ENCODE measurements around the gene LIPE.

The LIPE gene

DNA sequence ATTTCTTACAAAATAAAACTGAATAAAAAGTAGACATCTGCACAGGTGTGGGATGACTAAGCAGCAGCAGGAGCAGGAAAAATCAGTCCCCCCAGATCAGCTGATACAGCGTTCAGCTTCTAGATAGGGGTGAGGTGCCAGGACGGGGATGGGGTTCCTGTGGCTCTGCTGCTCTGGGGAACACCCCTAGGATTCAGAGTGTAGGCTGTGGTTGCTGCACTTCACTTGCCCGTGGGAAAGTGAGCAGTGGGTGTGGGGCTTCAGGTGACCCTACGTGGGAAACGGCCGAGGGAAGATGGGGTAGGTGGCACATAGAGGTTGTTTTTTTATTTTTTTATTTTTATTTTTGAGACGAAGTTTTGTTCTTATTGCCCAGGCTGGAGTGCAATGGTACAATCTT lies 18.8 kb upstream of the LIPE start:
- no peak for DNase-seq

- DNase-seq: no peak
Measured at GRCh38 chr19:42443944-42444398, 16.8 kb upstream of the LIPE start.

GRCh38 chr19:42442833-42443232 lies 15.6 kb upstream of the LIPE start, which contains the start of gene CXCL17:
Gene CXCL17, minus strand, starts transcription at chr19:42442946. Its CDS starts 114 bp downstream, at chr19:42442832.
- no peak for DNase-seq

- DNase-seq: peak in 1 of 5 donors; percentile 14
Measured at GRCh38 chr19:42441049-42441445, 13.9 kb upstream of the LIPE start.

- peak; percentile 58 to 76 (median 73) for DNase-seq
Measured at GRCh38 chr19:42440357-42441048, 13.3 kb upstream of the LIPE start.

GRCh38 chr19:42436006-42436405 lies 8.8 kb upstream of the LIPE start:
- no peak for DNase-seq

DNA sequence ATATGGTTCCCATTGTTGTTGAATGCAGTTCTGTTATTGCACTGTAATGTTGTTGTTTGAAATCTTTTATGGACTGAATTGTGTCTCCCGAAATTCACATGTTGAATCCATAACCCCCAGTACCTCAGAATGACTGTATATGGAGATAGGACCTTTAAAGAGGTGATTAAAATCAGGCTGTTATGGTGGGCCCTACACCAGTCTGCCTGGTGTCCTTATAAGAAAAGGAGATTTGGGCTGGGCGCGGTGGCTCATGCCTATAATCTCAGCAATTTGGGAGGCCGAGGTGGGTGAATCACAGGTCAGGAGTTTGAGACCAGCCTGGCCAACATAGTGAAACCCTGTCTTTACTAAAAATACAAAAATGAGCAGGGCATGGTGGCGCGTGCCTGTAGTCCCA lies 8.1 kb upstream of the LIPE start:
- no peak for DNase-seq

DNA sequence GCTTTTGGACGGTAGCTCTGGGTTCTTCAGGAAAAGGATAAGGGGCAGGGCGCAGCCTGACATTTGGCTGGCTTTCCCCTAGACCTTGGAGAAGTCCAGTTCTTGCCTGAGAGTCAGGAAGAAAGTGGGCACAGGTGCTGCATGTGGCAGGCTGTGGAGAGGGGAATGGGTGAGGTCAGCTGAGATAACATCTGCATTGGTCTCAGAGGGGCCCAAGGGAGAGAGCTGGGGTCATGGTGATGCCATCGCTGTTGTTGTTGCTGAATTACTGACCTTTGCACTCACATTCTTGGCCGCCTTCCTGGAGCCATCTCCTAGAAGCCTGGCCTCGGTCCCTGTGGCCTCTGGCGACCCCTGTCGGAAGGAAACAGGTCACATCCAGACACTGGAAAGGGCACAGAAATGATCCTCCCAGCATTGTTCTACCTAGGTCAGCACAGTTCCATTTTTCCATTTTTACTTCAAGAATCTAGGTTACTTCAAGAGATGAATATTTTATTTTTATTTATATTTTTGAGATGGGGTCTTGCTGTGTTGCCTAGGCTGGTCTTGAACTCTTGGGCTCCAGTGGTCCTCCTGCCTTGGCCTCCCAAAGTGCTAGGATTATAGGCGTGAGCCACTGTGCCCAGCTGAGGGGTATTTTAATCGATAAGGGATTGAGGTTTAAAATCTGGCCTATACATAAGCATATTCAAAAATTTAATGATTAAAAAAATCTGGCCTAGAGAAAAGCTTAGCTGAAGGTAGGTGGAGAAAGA lies 6.5 kb upstream of the LIPE start:
- peak; percentile 31 to 60 (median 54) for DNase-seq

DNA sequence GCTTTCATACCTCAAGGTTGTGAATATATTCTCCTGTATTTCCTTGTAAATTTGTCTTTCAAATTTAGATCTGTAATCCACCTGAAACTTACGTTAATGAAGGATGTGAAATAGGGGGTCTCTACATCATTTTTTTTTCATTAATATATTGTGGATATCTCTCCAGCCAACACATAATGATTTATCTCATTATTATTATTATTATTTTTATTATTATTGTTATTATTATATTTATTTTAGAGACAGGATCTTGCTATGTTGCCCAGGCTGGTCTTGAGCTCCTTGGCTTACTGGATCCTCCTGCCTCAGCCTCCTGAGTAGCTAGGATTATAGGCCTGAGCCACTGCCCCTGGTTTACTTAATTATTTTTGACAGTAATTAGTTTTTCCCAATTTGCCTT lies 4.3 kb upstream of the LIPE start:
- no peak for DNase-seq

- DNase-seq: no peak
Measured at GRCh38 chr19:42428676-42429075, 1.5 kb upstream of the LIPE start.

- no peak for DNase-seq
Measured at GRCh38 chr19:42426643-42427042, 545 bp downstream of the LIPE start.

DNA sequence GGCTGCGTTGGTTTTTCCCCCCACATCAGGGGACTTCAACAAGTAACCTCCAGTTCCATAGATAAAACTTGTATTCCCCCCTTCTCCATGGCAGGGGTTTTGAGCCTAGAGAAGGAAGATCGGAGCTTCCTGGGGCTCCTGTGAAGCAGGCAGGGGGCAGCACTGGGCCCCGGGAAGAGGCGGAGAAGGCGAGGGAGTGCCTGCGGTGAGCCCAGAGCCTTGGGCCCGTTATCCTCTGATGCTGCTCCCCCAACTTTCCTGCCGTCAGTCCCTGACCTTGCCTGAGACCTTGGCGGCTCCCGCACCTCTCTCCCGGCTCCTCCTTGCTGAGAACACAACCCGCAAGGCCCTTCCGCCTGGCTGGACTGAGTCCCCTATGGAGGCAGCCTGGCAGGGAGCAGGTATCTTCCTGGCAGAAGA lies 2.5 kb downstream of the LIPE start:
- no peak for DNase-seq

GRCh38 chr19:42424345-42424707 lies 2.9 kb downstream of the LIPE start:
- DNase-seq: no peak

GRCh38 chr19:42423462-42424344 lies 3.5 kb downstream of the LIPE start:
- DNase-seq: peak; percentile 81 to 95 (median 88)

- peak; percentile 20 to 55 (median 51) for DNase-seq
Measured at GRCh38 chr19:42422901-42423461, 4.2 kb downstream of the LIPE start.

- no peak for DNase-seq
Measured at GRCh38 chr19:42422092-42422900, 4.9 kb downstream of the LIPE start.

DNA sequence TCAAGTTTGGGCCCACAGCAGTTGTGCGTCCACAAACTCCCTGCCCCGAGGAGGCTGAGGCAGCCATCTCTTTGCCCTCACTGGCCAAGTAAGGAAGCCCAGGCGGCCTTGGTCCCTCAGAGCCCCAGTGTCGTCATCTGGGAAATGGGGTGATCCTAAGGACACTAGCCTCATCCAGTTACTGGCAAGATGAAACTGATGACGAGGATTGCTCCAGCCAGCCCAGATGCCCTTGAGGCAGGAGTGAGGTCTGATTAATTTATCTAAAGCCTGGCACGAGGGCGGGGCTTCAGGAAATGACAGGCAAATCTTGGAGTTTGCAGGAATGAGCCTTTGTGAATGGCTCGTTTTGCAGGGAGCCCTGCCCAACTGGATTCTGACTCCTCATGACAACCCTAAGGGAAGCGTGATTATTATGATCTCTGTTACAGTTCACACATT lies 5.6 kb downstream of the LIPE start:
- DNase-seq: no peak

DNA sequence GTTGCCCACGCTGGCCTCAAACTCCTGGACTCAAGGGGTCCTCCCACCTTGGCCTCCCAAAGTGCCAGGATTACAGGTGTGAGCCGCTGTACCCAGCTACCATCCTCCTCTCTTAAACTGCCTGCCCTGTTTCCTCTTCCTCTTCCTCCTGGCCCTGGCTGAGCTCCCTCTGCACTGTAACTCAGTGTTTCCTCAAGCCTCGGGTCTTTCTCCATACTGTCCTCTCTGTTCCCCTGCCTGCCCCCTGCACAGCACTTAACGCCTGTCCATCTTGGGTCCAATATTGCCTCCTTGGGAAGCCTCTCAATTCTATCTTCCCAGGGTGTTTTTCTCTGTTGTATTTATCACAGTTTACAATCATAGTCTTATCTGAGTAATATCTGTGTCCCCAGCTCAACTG lies 6.1 kb downstream of the LIPE start:
- no peak for DNase-seq

DNA sequence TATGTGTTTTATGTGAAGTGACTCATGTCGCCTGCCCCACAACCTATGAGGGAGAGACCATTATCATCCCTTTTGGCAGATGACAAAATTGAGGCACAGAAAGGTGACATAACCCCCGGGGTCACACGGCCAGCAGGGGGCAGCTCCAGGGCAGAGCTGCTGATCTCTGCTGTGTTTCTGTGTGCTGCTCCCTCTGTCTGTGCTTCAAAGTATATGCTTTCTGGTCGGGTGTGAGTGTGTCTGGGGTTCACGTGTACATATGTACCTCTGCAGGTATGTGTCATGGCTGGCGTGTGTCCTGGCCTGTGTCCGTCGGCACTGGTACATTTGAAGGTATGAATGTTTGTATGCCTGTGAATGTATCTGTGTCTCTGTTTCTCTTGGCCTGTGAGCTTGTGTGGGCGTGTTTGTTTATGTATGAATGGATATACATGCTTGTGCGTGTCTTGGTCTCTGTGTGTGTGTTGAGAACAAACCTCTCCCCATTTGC lies 7.1 kb downstream of the LIPE start:
- peak; percentile 53 to 81 (median 68) for DNase-seq

DNA sequence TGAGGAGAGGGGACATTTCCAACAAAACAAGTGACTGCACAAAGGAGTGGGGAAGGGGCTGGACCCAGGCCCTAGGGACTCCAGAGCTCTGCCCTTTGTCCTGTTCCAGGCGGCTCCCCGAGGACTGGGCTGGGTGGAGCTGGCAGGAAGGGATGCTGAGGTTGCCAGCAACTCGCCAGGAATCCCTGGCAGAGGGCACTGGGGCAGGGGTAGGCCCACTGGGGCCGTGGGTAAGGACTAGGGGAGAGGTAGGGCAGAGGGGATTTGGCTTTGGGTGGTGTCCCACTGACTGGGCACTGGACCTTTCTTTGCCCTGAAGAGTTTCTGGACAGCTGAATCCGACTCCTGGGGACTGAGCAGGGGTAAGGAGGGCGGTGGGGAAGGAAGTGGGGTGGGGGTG lies 7.9 kb downstream of the LIPE start:
- DNase-seq: no peak

DNA sequence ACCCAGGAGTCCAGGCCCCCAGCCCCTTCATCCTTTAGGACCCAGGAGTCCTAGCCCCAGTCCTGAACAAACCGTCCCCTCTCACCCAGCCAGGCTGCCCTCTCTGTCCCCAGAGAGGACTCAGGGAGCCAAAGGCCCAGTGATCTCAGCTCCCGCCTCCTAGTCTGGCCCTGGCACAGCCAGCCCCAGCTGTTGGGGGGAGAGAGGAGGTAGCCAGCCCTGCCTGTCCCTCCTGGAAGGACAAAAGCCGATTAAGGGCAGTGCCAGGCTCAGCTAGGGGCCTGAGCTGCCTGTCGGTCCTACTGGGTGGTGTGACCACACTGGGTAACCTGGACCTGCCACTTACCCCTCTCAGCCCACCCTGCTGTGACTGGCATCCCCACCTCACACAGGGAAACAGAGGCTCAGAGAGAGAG lies 14.5 kb downstream of the LIPE start:
- DNase-seq: no peak

- DNase-seq: no peak
Measured at GRCh38 chr19:42412227-42412626, 15.0 kb downstream of the LIPE start.

Data from T-helper 1 cell (primary cell).